ENCODE measurements around the gene AGRN.
A peak's percentile ranks its signal among the peaks of the same experiment; 100 is the strongest.

DNA sequence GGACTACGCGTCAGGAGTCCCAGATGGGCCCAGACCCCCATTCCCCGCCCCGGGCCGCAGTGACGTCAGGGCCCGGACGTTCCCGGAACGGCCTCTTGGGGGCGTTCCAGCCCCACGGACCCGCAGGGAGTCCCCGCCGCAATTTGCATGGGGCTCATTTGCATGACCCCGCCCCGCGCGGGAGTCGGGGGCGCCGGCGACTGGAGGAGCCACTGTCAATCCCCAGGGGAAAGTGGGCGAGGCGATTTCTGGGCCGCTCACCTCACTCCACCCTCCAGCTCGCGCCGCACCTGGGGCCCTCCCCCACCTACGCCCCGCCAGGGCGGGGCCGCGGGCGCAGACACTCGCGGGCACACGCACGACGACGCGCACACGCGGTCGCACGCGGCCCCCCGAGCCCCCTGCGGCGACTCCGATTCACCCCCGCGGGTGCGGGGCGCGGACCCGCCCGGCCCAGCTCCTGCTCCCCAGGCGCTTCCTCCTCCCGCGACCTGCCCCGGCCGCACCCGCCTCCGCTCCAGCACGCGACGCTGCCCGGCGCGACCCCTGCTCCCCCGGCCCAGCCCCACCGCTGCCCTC, 13.2 kb downstream of the AGRN start:
- TF ChIP-seq CTCF (IDR thresholded peaks at IDR 0.05) (peak; percentile 76), JUN (CRISPR knock-in tag; IDR thresholded peaks at IDR 0.05) (no peak), FOXP4 (CRISPR knock-in tag; IDR thresholded peaks at IDR 0.05) (no peak), HMGXB4 (CRISPR knock-in tag; IDR thresholded peaks at IDR 0.05) (no peak), ELF4 (CRISPR knock-in tag; IDR thresholded peaks at IDR 0.05; ENCODE audit: low read depth) (no peak), AR (CRISPR knock-in tag; IDR thresholded peaks at IDR 0.05) (no peak), GTF2I (CRISPR knock-in tag; conservative IDR thresholded peaks at IDR 0.05) (no peak), NR1H2 (CRISPR knock-in tag; IDR thresholded peaks at IDR 0.05) (no peak), TP53 (CRISPR knock-in tag; IDR thresholded peaks at IDR 0.05) (no peak), NFYB (CRISPR knock-in tag; conservative IDR thresholded peaks at IDR 0.05; ENCODE audit: low read depth) (peak; percentile 60)

All from WTC11 (cell line).